CD4-positive, alpha-beta T cell treated with Interleukin-21 for 1 hour (primary cell): ENCODE results near the gene ASZ1.

Experiments used
- DNase-seq: peaks from one replicate; pipeline ENCODE4 v3.0.0-alpha.2; 2020

The ASZ1 gene

DNA sequence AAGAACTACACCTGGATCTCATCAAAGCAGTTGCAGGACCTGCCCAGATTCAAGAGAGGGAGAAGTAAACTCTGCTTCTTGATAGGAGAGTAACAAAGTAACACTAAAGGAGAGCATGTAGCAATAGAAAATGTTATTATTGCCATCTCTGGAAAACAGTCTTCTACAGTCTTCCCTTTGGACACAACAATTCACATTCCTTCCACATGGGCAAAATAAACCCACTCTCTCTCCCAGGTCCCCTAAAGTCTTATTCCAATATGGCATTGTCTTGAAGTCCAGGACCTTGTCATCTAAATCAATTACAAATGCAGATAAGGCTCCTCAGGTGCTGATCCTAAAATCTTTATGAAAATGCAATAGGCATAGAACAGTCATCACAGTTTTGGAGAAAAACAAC lies 94.1 kb downstream of the ASZ1 start:
- DNase-seq, result no peak

DNA sequence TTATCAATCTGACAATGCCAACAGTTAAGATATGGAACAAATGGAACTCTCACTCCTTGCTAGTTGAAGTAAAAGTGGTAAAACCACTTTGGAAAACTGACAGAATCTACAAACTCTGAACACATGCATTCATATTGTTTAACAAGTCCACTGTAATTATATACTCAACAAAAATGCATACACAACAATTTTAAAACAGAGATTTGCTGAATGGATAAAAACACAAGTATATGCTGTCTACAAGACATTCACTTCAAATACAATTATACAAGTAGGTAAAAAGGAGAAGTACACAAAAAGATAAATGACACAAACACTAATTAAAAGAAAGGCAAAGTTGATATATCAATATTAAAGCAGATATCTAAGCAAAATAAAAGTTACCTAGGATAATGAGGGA lies 95.3 kb downstream of the ASZ1 start:
- no peak for DNase-seq

DNA sequence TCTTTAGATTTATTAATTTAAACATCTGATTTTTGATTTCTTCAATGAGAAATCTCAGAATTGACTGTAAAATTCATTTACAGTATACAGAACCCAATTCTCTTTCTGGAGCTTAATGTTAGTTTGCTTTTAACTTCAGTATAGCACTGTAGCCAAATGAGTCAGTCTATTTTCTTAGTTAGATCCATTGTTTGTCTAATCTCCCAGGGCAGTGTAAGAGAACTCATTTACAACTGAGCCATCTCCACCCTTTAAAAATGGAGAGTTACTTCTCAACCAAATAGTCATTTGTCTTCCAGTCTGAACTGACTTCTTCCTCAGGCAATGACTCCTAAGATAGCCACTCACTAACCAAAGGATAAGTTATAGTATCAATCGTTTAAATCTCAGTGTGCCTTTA lies 101.5 kb downstream of the ASZ1 start:
- no peak for DNase-seq

DNA sequence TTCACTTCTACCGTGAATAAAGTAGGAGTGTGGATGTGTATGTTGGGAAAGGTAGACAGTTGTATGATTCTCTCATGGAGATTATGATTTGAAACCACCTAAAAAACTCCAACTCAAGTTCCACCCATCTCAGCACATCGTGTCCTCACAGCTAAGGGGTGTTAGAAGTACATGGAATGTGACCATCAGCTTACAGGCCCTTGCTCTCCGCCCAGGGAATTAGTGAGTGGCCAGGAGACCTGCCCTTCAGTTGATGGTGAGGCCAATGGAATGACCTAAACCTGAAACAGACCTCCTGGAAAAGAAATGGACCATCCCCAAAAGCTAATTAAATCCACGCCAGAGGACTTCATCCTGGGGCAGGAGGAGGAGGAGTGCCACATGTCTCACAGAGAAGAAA lies 102.3 kb downstream of the ASZ1 start:
- DNase-seq, result no peak

DNA sequence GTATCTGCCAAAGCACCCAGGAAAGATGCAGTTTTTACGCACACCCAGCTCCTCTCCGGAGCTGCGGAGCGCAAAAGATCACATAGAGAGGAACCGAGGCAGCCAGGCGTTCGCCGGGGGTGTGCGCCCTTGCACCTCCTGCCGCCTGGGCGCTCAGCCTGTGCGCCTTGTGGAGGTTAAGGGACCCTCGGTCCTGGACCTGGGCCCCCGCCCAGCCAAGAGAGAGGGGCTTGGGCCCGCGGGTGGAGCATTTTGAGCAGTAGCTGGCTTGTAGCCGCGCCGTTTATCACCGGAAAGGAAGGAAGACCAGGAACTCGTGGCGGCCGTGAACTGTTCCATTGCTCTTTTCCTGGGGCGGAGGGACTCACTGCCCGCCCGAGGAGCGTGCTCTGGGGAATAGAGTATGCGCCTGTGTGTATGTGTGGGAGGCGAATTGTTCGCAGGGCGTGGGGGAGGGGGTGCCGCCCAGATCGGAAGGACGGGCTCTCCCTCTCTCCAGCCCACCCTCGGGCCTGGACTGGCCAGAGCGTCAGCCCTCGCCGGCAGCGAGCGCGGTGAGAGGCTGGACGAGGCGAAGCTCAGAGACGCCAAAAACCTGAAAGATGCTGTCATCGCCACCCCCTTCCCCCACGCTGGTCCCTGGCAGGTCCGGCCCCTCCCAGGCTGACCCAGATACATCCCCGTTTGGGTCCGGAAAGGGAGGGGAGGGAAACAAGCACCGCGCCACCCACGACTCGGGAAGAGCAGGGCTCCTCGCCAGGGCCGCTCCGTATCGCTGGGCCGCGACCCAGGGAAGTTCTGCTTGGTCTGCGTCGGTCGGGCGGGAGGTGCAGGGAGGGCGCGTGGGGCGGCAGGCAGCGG lies 103.2 kb downstream of the ASZ1 start:
- DNase-seq, result no peak

DNA sequence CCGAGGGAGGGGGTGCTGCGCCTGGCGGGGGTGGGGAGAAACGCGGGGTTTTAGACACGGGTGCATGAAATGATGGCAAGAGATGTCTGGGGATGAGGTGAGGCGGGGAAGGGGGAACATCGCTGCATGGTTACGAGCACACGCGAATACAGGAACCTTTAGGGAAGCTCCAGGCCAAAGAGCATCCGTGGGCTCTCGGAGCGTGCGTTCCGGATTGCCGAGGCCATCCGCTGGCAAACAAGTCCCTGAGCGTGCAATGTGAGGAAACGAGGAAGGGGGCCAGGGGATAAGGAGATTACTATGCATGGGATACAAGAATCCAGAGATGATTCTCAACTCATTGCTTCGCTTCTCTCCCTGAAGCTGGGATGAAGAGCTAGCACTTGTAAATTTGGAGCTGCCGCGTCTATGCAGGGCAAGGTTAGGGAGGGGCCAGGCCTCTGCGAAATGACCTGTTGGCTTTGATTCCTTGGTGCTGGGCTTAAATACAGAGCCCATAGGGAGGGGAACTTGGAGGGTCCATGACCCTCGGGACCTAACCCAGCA lies 103.9 kb downstream of the ASZ1 start:
- DNase-seq, result no peak

DNA sequence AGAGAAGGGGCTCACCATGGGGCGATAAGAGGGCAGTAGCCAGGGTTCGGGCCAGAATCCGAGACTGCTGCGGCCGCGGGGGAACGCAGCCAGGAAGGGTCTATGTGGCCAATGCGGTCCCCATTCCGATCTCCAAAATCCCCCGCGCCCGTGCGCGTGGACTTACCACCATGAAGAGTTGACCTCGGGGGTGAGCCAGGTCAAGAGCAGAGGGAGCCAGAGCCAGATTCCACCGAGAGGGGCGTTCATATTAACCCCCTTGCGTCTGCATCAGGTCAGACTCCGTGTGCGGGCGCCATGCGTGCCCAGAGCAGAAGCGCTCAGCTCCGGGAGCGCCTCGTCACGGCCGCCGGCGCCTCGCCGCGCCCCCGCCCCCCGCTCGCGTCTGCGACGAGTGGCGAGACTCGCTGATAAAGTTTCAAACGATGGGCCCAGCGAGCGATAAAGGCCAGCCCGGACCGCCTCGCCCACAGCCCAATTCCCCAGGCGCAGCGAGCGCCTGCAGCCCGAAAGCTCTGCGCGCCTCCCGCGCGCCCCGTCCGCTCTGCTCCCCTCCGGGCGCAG lies 104.5 kb downstream of the ASZ1 start, which contains the start of gene WNT2:
TSS of gene WNT2 (minus strand) at position 318 of the 564 bp plus-strand sequence. CDS start at position 249, 69 bp downstream.
- no peak for DNase-seq

DNA sequence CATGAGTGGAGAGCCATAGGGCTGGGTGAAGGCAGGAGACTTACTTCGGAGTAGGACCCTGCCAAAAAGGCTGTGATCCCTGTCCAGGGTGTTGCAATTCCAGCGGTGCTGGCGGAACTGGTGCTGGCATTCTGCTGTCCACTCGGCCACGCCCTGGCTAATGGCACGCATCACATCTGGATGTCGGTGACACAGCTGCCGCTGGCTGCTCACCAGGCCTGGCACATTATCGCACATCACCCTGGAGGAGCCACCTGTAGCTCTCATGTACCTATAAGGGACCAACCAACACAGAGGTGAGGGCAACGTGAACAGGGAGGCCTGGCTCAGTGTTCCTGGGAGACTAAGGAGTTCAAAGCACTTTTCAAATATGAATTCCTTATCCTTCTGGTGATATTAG lies 106.8 kb downstream of the ASZ1 start:
- DNase-seq, result no peak

DNA sequence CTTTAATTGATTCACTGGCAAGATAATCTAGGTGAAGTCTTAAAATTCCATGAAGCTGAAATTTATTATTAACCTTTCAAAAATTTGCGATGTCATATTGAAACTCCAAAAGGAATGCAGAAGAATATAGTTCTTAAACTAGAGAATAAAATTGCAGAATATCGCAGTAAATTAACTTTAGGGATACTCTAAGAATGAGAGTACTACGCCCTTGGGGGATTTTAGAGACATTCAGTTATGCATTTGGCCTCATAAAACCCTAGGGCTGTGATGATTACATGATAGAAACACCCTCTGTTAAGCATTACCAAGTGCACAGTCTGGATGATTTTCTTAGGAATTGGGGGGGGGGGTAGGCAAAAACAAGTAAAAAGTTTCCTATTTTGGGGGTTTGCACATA lies 108.1 kb downstream of the ASZ1 start:
- DNase-seq, result no peak

DNA sequence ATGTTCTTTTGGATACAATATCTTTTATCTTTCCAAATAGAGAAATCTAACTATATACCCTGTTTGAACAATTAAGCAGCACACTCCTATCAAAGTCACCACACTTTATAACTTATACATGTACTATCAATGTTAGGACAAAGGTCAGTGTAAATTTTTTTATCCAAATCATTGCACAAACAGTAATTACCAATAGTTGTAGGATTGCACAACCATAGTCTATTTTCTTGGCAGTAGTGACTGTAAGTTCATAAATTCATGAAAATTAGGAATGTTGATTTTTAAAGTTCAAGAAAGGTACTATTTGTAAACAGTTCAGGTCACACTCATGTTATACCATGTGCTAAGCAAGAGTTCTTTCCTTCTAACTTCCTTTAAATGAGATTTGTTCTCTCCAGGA lies 113.7 kb downstream of the ASZ1 start:
- no peak for DNase-seq
